Stimulated activated CD4-positive, alpha-beta T cell treated with anti-CD3 and anti-CD28 coated beads, Interleukin-4, amount 100 ng/mL, for 4 hours (primary cell): Measurements from ENCODE around the gene DPF3.

Experiments
- DNase-seq, 2 experiments: peaks; one replicate each; pipeline ENCODE4 v3.0.0-alpha.2; 2020

The DPF3 gene

GRCh38 chr14:72583316-72584272 is 310.3 kb downstream of the DPF3 start:
- no peak for DNase-seq

GRCh38 chr14:72582582-72582981 is 311.3 kb downstream of the DPF3 start:
- DNase-seq = no peak

DNA sequence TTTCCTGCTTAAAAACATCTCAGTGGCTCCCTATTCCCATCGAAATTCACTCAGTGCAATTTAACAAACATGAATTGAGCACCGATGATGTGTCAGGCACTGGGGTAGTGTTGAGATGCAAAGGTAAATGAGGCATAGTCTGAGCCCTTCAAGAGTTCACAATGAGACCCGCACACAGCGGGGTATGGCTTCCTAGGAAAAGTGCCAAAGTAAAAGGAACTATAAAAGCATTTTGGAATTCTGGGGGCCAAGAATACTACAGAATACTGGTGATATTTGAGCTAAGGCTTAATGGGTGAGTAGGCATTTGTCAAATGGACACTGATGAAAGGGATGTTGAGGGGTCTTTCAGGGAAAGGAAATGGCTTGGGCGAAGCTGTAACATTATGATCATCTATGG is 315.4 kb downstream of the DPF3 start:
- no peak for DNase-seq

- DNase-seq = no peak
These were observed 316.4 kb downstream of the DPF3 start for GRCh38 chr14:72577521-72577920.

DNA sequence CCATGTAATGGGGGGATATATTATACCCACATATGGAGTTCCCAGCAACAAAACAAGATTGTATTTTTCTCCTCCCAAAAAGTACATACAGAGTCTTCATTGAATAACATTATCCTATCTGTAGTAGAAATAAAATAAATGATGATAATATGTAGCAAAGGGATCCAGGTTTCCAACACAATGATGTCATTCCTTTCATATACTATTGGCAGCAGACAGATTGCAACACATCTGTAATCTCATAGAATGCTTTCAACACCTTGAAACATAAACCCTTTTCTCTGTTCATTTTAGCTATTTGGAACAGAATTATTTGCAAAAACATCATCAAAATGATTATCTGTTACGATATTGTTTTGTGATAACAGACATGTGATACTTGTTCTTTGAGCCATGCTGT is 317.6 kb downstream of the DPF3 start:
- DNase-seq = no peak

GRCh38 chr14:72574715-72575114 is 319.2 kb downstream of the DPF3 start:
- DNase-seq = peak in 1 of 2 experiments; percentile 7

- no peak for DNase-seq
These were observed 320.0 kb downstream of the DPF3 start for GRCh38 chr14:72573725-72574417.
